DMS53 treated with DMSO at 0.1 percent for 48 hours (cell line): ENCODE data around the gene CYBA.

Experiments
- DNase-seq: peaks from one replicate; lab custom pipeline; 2025; ENCODE audit not compliant: unreplicated experiment; lab: John Stamatoyannopoulos, UW

Gene CYBA

DNA sequence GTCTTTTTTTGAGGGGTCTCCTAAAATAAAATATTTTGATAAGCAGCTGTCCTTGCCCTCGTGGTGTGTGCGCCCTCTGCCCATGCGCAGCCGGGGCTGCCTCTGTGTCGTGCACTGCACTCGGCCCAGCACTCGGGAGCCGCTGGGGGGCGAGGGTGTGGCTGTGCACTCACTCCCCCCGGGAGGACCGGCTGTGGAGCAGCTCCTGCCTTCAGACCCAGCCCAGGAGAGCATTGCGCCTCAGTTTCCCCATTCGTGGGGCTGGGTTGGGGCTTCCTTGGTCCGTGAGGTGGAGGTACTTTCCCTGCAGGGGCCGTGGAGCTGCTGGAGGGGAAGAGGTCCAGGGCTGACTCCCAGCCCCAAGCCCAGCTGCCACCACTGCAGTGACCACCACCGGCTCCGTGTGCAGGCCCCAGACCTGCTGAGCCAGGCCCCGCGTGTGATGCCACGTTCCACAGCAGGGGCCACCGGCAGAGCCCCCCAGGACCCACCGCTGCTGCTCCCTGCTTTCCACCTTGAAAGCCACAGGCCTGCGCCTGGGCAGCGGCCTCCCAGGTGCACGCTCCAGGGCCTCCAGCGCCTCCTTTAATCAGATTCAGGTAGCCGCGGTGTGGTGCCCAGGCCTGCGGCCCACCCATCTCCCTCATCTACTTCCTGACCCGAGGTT lies 18.8 kb downstream of the CYBA start:
- DNase-seq: no peak

DNA sequence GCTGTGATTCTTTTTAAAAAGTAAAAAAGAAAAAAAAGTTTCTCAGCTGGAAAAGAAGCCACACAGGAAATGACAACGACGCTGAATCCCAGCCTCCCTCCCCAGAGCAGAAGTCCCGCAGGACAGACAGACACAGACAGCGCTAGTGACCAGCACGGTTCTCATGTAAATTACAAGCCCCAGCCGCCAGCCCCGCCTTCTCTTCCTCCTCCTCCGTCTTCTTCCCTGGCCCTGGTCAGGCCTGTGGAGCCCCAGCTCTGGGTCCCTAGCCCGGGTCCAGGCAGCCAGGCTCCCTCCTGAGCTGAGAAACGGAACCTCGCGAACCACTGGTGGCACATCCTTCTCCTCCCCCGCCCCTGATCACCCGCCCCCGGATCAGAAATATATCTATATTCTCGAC lies 19.5 kb downstream of the CYBA start:
- no peak for DNase-seq

DNA sequence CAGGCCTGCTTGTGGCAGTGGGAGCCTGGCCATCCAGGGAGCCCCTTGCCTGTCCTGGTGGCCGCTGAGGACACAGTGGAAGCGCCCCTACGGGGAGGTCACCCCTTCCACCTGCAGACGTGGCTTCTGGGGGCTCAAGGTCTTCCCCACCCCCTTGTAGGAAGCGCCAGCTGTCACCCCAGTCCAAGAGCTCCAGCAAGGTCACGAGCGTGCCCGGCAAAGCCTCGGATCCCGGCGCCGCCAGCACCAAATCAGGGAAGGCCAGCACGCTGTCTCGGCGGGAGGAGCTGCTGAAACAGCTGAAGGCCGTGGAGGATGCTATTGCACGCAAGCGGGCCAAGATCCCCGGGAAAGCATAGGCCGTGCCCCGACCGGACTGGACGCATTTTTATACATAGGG lies 19.9 kb downstream of the CYBA start:
- DNase-seq: no peak

DNA sequence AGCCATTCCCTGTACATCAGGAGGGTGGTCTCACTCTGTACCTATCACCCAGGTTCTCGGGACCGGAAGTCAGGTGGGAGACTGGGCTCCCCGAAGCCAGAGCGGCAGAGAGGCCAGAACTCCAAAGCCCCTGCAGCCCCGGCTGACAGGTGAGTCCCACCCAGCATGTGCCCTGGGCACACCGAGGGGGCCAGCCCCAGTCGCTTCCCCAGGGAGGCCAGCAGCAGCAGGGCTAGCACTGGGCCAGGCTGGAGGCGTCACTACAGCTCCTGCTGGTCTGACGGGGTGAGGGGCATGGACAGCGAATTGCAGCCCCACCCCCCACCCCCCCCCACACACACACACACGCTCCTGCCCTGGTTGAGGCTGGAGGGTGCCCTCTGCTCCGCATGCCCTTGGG lies 20.4 kb downstream of the CYBA start:
- no peak for DNase-seq

DNA sequence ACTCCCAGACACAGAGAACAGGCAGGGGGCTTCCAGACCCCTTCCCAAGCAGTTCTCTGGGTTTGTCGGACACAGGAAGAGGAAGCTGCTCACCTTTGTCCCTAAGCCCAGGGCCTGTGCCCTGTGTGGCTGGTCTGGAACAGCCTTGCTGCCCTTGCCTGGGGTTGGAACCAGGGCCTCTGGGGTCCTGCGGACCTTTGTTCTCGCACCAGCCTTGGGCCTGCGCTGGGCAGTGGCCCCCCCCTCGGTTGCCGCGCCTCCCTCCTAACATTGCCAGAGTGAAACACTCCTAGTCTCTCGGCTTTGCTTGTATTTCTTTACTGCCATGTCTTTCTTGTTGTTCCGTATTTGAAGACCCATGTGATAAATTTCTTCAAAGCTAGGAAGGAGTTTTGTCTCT lies 21.0 kb downstream of the CYBA start:
- DNase-seq: no peak

DNA sequence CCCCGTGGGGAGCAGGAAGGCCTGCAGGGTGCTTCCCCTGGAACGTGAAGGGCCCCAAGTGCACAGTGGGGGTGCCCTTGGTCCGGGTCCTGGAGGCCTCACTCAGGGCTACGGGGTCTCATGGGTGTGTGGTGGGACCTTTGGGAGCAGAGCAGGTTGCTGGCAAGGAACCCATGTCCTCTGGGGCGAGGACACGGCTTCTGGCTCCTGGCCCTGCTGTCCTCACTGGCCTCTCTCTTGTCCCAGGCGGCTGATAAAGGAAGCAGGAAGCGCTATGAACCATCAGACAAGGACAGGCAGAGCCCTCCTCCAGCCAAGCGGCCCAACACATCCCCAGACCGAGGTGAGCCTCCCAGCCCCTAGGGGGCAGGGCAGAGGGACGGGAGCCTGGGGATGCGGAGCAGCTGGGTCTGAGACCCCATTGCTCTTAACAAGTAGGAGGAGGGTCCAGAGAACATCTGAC lies 22.3 kb downstream of the CYBA start:
- DNase-seq: no peak

DNA sequence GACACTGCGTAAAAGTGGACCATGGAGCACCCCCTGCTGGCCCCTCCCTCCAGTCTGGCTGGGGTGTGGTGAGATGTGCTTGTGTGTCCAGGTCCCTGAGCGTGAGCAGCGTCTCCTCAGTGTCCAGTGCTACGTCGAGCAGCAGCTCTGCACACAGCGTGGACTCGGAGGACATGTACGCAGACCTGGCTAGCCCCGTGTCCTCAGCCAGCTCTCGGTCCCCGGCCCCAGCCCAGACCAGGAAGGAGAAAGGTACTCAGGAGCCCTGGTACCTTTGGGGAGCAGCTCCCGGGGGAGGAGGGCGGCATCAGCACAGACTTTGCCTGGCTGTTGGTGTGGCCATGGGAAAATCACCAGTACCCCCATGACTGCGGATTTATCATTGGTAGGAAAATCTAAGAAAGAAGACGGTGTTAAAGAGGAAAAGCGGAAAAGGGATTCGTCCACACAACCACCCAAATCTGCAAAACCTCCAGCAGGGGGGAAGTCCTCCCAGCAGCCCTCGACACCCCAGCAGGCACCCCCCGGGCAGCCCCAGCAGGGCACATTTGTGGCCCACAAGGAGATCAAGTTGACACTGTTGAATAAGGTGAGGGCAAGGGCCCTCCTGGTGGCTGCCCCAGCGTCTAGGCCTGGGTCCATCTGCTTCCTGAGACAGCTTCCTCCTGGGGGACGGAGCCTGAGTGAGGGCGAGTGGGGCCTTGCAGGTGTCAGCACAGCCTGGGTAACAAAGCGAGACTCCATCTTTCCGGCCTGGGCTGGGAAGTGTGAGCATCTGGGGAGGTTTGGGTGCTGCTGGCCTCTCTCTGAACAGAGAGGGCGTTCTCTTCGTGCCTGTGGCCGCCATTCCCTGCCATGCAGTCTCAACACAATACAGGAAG lies 23.1 kb downstream of the CYBA start:
- no peak for DNase-seq

DNA sequence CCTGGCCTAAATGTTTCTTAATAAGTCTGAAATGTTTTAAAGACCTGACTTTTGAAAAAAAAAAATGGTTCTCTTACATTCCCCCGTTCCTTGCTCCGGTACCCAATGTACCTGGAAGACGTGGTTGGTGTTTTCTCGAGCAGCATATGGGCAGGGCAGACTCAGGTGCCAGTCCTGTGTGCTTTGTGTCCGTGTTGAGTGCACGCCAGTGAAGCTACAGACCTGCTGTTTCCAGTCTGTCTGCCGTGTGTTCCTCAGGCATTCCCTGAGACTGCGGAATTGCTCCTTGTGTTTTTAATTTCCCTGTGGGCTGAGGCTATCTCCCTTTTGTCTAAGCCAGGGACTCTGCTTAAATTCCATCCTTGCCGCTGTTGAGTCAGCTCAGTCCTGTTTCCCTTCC lies 24.2 kb downstream of the CYBA start:
- no peak for DNase-seq

DNA sequence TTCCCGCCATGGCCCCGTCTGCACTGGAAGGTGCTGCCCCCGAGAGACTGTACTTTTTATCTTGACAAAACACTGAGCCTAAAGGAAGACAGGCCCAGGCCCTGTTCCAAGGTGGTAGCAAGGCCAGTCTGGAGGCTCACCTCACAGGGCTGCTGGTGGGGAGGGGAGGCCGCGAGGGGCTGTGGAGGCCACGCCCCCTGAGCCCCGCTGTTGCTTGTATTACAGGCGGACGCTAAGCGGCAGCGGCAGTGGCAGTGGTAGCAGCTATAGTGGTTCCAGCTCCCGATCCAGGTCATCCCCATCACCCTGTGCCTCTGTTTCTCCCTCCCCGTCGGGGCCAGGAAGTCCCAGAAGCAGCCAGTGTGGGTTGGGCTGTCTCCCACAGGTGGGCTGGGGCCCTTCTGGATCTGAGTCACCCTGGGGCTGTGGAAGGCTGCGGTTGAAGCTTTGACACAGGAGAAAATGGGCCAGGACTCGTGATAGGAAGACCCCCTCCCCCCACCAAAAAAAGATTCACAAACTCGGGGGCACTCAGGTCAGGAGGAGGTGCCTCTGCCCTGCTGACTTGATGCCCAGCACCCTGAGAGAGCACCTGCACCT lies 25.8 kb downstream of the CYBA start:
- DNase-seq: no peak

DNA sequence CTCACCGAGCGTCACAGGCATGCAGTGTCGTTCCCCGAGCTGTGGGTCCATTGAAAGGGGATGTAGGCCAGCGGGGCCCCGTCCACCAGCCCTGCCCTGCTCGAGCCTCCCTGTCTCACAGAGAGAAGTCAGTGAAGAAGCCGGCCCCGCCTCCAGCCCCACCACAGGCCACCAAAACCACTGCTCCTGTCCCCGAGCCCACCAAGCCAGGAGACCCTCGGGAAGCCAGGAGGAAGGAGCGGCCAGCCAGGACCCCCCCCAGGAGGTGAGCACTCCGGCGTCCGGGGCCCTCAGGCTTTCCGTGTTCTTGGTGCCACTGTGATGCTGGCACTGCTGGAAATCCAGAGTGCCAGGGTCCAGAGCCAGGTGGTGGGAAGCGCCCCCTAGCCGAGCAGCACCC lies 26.4 kb downstream of the CYBA start:
- no peak for DNase-seq

DNA sequence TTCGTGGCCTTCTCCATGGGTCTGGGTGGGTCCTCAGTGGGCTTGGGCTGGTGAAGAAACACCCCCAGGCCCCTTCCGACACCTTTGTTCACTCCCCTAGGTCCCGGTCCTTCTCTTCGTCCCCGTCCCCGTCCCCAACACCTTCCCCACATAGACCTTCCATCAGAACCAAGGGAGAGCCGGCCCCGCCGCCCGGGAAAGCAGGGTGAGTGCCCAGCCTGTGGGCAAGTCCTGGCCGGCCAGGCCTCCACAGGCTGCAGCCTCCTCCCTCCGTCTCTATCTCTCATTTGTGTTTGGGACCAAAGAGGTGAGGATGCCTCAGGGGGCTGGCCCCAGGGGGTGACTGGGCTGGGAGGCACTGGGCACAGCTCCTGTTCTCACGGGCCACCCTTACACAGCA lies 27.0 kb downstream of the CYBA start:
- no peak for DNase-seq

DNA sequence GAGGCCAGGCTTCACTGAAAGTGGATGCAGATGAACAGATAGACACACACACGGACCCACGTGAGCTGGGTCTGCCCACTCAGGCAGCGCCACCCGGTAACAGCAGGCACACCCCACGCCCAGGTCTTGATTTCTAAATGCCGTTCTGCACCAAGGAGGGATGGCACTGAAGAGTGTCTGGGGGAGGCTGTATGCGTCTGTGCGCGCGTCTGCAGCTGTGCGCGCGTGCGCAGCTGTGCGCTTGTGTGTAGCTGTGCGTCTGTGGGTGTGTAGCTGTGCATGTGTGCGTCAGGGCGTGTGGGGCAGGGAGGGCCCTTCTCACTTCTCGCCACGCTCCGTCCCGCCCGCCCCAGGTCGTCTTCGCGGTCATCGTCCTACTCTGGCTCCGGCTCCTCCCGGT lies 28.0 kb downstream of the CYBA start:
- DNase-seq: no peak

DNA sequence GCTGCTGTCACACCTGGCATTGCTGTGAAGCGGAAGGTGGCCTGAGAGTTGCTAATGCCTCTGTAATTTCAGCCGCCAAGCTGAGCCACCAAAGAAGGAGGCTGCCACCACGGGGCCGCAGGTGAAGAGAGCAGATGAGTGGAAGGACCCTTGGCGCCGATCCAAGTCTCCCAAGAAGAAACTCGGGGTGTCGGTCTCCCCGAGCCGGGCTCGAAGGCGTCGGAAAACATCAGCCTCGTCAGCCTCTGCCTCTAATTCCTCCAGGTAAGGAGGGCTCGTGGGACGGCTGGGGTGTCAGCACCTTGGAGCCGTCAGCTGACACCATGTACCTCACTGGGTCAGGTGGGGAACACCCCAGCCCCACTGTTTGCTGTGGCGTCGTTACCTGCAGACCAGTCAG lies 28.7 kb downstream of the CYBA start:
- DNase-seq: no peak

DNA sequence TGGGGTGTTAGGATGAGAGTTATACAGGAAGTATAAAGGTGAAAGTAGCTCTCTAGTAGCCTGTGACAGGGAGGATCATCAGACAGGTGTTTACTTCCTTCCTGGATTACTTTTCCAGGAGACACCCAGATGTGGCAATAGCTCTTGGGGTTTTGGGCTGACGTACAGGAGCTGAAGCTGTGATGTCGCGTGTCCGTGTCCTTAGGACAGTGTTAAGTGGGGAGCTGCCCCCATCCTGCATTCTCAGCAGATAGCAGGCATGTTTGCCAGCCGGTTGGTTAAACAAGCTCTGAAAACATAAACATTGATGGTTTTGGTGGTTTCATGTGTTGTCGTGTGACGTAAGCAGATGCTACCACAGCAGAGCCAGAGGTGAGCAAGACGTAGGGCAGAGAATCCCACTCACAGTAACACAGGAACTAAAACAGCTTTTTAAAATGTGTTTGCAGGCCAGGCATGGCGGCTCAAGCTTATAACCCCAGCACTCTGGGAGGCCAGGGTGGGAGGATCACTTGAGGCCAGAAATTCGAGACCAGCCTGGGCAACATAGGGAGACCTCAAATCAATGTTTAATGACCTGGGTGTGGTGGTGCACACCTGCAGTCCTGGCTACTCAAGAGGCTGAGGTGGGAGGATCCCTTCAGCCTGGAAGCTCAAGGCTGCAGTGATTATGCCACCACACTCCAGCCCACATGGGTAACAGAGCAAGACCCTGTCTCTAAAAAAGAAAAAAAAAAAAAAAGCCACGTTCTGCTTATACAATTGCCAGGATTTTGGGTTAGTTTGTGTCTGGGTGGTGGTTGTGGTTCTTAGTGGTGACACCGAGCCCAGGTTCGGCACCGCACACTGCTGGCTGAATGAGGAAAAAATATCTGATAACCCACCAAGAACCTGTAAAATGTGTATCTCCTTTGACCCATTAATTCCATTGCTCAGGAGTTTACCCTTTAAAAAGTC lies 30.7 kb downstream of the CYBA start:
- DNase-seq: no peak

DNA sequence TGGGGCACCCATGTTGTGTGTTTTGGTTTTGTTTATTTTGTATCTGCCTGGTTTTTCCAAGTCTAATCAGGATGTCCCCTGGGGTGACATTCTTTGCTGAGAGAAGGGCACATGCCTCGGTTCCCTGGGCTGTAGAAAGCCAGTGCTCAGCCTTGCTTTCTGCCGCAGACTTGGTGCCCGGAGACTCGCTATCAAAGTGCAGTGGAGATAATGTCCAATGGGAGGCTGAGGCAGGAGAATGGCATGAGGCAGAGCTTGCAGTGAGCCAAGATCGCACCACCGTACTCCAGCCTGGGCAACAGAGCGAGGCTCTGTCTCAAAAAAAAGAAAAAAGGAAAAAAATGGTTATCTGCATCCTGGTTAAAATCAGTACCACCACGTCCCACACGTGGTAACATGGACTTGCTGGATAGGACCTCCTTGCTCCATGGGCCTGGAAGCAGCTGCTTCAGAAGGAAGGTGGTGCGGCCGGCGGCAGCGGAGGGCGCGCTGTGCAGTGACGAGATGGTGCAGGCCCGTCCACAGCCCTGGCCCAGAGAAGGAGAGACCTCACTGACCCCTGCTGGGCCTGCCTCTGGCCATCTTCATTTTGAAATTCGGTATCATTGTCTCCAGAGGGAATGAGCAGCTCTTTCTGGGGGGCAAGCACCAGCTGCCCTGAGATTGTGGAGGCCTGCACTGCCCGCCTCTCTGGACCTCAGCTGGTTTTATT lies 31.7 kb downstream of the CYBA start:
- DNase-seq: no peak

DNA sequence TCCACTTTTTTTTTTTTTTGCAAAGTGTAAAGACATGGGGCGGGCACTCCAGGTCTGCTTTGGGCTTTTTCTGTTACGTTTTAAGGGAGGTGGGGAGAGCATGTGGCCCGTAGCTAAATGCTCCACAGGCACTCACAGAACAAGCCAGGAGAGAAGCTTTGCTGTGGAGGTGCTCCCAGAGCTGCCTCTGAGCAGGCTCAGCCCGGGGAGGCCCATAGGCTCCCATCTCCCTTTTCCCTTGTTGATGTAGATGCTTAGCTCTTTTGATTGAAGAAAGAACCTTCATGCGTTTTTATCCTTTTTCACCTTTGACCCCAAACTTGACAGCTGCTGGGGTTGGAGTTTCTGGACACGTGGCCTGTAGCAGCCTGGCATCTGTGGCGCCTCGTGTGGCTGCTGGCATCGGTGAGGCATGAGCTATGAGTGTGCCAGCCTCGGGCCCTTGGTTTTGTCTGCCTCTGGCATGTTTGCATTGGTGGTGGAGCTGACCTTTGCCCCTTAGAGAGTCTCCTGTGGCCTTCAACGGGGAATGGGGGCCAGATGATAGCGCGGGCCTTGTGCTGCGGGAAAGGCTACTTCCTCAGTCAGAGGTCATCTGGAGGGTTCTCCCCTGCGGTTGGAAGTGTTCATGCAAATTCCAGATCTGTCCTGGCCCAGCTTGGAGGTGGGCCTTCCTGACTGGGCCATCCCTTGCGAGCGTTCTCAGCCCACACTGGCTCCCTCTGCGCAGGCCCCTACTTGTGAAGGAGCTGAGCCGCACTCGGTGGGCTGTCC lies 32.5 kb downstream of the CYBA start:
- DNase-seq: no peak

DNA sequence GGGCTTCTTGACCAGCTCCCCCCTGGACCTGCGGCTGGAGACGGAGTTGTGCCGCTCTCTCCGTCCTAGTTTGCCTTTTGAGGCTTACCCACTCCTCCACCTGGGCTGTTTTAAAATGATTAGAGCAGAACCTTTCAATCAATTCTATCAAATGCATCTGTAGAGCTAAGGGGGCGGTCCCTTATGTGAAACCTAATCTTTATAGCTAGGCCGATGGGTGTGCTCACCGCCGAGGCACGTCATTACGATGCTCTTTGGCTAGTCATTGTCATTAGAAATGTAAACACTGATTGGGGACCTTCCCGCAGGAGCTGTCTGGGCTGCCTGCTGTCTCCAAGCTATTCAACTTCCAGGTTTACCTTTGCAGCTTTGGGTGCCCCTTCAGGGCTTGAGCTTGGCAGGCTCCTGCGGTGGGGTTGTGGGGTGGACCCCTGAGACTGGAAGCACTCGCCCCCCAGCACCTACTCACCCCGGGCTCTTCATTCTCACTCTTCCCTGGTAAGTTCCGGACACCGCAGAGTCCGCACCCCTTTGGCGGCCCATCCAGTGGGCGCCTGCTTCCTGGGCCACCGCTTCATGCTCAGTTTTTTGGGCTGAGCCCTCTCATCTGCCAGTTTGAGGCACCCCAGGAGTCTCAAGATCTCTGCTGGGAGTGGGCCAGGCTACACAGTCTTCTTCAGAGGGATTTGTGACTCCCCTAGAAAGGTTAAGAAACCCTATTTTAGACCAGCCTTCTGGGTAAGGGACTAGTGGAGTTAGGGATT lies 33.4 kb downstream of the CYBA start:
- DNase-seq: peak; percentile 34

DNA sequence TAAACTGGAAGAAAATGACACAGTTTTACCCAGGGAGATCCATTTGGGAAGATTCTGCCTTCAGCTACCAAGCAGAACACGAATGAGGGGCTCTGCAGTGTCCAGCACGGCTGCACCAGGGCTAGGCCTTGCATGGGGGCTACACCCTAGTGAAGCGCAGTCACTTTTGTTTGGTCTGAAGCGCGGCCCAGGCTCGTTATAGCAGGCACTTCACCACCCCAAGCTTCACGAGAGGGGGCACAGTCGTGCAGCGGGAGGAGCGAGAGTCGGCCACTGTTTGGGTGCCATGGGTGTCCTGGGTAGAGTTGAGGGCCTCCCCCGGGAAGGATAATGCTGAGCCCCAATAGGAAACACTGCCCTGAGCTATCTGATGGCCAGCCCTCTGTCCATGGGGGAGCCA lies 34.1 kb downstream of the CYBA start:
- DNase-seq: no peak

DNA sequence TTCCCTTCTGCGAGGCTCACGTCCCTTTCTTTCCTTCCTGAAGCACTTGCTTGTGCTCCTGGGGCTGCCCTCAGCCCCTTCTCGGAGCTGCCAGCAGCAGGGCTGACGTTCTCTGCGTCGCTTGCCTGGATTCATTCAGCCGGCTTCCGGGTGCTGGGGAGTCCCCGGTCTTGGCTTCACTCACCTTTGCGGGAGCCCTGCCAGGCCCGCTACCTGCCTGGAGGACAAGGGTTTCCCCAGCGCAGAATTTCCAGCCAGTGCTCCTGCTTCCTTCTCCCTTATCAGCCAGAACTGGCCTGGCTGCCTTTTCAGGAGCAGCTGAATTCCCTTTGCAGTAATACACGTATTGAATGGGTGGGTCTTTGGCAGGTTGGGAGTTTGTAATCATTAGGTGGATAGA lies 34.5 kb downstream of the CYBA start:
- no peak for DNase-seq
